A549 (cell line): Measurements from ENCODE around the gene DDX55. TPM values are rescaled to one million over a fixed set of nuclear protein-coding genes. Genes with fewer than 3 reads are reported as not detected.

ENCODE experiments used
- ATAC-seq, 2 experiments: fragments of 200-7000 bp in 1 of 2; fragments of >200 bp in 1 of 2; cut with Nextera tagmentation in 1 of 2; cut with Tn5 transposase in 1 of 2; 3 replicates each; pipeline versions ENCODE4 v1.8.0 to v1.9.1; 2018 to 2020; ENCODE audit warnings: mild to moderate bottlenecking in 1 of 2, moderate library complexity in 1 of 2
- CTCF ChIA-PET: fragments of 300-600 bp; sonication (Branson Sonifier 250); formaldehyde crosslinking; extraction: SDS; loops from one replicate; lab custom pipeline; 2021; ENCODE audit warnings: antibody characterized with exemption, inconsistent platforms; lab: Yijun Ruan, JAX
- POLR2A ChIA-PET: fragments of 350-600 bp; formaldehyde crosslinking; extraction: SDS; loops from one replicate; lab custom pipeline; 2021; ENCODE audit warnings: antibody characterized with exemption, inconsistent platforms; lab: Yijun Ruan, JAX
- DNase-seq, 2 experiments: peaks; one replicate each; pipeline versions ENCODE4 v3.0.0 to v3.0.0-alpha.2; 2011 to 2016; ENCODE audit warnings: low read depth in 1 of 2, low spot score in 1 of 2
- FAIRE-seq: peaks from 2 replicates; lab custom pipeline; 2011; peaks lifted over from hg19 to GRCh38; lab: Jason Lieb, UNC
- H3K27ac ChIP-seq, 2 experiments: fragments of >200 bp; sonication (Bioruptor Twin); formaldehyde crosslinking; 3 replicates each; pipeline ENCODE4 v1.5.1; 2016 to 2017
- H3K4me1 ChIP-seq: fragments of >200 bp; sonication (Bioruptor Twin); formaldehyde crosslinking; 3 replicates; pipeline ENCODE4 v1.6.1; 2016
- H3K4me2 ChIP-seq: fragments of >200 bp; sonication (Bioruptor Twin); formaldehyde crosslinking; 3 replicates; pipeline ENCODE4 v1.6.1; 2016
- H3K4me3 ChIP-seq: fragments of >200 bp; sonication (Bioruptor Twin); formaldehyde crosslinking; 3 replicates; pipeline ENCODE4 v1.5.1; 2016
- H3K9me3 ChIP-seq: fragments of >200 bp; sonication (Bioruptor Twin); formaldehyde crosslinking; 3 replicates; pipeline ENCODE4 v1.6.1; 2016
- CBX8 ChIP-seq: fragments of 200-600 bp; sonication (generic); IDR thresholded peaks from 2 replicates; pipeline ENCODE4 v1.6.1; 2016
- CHD2 ChIP-seq: fragments of 150-350 bp; IDR thresholded peaks from 2 replicates; pipeline ENCODE4 v1.6.1; 2014; ENCODE audit warnings: low read length; ENCODE audit not compliant: partially characterized antibody
- FOSB ChIP-seq: fragments of 250-450 bp; sonication (Bioruptor Pico); IDR thresholded peaks from 2 replicates; pipeline ENCODE4 v1.5.0; 2020; ENCODE audit warnings: mild to moderate bottlenecking, moderate library complexity
- FOSL2 ChIP-seq, 2 experiments: fragments of 450-650 bp in 1 of 2; fragments of >200 bp in 1 of 2; sonication (Bioruptor Twin) in 1 of 2; formaldehyde crosslinking; IDR thresholded peaks; 2 replicates each; pipeline versions ENCODE4 v1.5.0 to v1.6.1; 2016 to 2020; ENCODE audit warnings: mild to moderate bottlenecking in 1 of 2, moderate library complexity in 1 of 2
- GATA3 ChIP-seq: IDR thresholded peaks from 2 replicates; pipeline ENCODE4 v1.6.1; 2012; ENCODE audit warnings: borderline replicate concordance
- MAFK ChIP-seq: fragments of 450-650 bp; IDR thresholded peaks from 2 replicates; pipeline ENCODE4 v1.6.1; 2014; ENCODE audit not compliant: partially characterized antibody
- MAZ ChIP-seq: fragments of 150-350 bp; IDR thresholded peaks from 2 replicates; pipeline ENCODE4 v1.6.1; 2014; ENCODE audit warnings: antibody characterized with exemption, low read depth, low read length, borderline replicate concordance
- MYC ChIP-seq: IDR thresholded peaks from 2 replicates; pipeline ENCODE4 v1.6.1; 2012; ENCODE audit warnings: mild to moderate bottlenecking, inconsistent platforms, low read length, improper control_type of control experiment, borderline replicate concordance
- RAD21 ChIP-seq, 2 experiments: fragments of >200 bp in 1 of 2; sonication (Bioruptor Twin) in 1 of 2; formaldehyde crosslinking in 1 of 2; IDR thresholded peaks in 1 of 2; conservative IDR thresholded peaks in 1 of 2; 2 replicates in 1 of 2; 3 replicates in 1 of 2; pipeline ENCODE4 v1.6.1; 2012 to 2018; ENCODE audit warnings: inconsistent platforms in 1 of 2
- RCOR1 ChIP-seq: fragments of 150-350 bp; IDR thresholded peaks from 2 replicates; pipeline ENCODE4 v1.6.1; 2014; ENCODE audit warnings: antibody characterized with exemption, low read length, low read depth
- RFX5 ChIP-seq: fragments of 450-650 bp; IDR thresholded peaks from 2 replicates; pipeline ENCODE4 v1.7.1; 2014; ENCODE audit warnings: antibody characterized with exemption, mild to moderate bottlenecking, moderate library complexity
- RNF2 ChIP-seq: fragments of 200-600 bp; sonication (generic); IDR thresholded peaks from 2 replicates; pipeline ENCODE4 v1.6.1; 2016; ENCODE audit warnings: low read depth, mild to moderate bottlenecking, antibody characterized with exemption, moderate library complexity, borderline replicate concordance
- SMC3 ChIP-seq: fragments of >200 bp; sonication (Bioruptor Twin); formaldehyde crosslinking; IDR thresholded peaks from 3 replicates; pipeline ENCODE4 v1.6.1; 2018; ENCODE audit warnings: inconsistent platforms
- TFCP2L1 ChIP-seq: fragments of 250-450 bp; sonication (Bioruptor Pico); IDR thresholded peaks from 2 replicates; pipeline ENCODE4 v1.5.0; 2021; ENCODE audit warnings: mild to moderate bottlenecking
- TP53 ChIP-seq: fragments of 250-450 bp; sonication (Bioruptor Pico); IDR thresholded peaks from 2 replicates; pipeline ENCODE4 v1.5.0; 2021; ENCODE audit warnings: mild to moderate bottlenecking, moderate library complexity
- ZFP36 ChIP-seq: fragments of 450-650 bp; IDR thresholded peaks from 2 replicates; pipeline ENCODE4 v1.6.1; 2014; ENCODE audit warnings: borderline replicate concordance; ENCODE audit not compliant: partially characterized antibody
- ZNF302 ChIP-seq: fragments of 250-450 bp; sonication (Bioruptor Pico); IDR thresholded peaks from 2 replicates; pipeline ENCODE4 v1.9.0; 2021; ENCODE audit warnings: inconsistent platforms, mild to moderate bottlenecking, moderate library complexity
- WGBS: methylation state at CpG from one replicate; pipeline ENCODE4 v1.1.6; 2017; ENCODE audit errors: missing lambda C conversion rate; 5-methylcytosine and 5-hydroxymethylcytosine counted together
- polyA plus RNA-seq, 4 experiments: library from polyadenylated mRNA; depleted of rRNA in 3 of 4; stranded (reverse); fragments of >200 nt; fragmentation: RNase III in 1 of 4; extraction: RNeasy Plus Mini Kit Qiagen cat#74134 plus additional on column Dnase treatment in 1 of 4; gene quantifications; 2 replicates in 3 of 4; 3 replicates in 1 of 4; pipeline ENCODE4 v1.2.3, GENCODE V29; 2011 to 2017
- TF ChIP-seq, protein P1 (sequence below): fragments of 250-450 bp; sonication (Bioruptor Pico); IDR thresholded peaks from 2 replicates; pipeline ENCODE4 v1.5.0; 2020; ENCODE audit warnings: low read depth, mild to moderate bottlenecking, moderate library complexity

Gene DDX55
- polyA plus RNA-seq, 2 of the 4 experiments (the other 2 are of a cell fraction): 37.5 to 63.4 TPM

DNA sequence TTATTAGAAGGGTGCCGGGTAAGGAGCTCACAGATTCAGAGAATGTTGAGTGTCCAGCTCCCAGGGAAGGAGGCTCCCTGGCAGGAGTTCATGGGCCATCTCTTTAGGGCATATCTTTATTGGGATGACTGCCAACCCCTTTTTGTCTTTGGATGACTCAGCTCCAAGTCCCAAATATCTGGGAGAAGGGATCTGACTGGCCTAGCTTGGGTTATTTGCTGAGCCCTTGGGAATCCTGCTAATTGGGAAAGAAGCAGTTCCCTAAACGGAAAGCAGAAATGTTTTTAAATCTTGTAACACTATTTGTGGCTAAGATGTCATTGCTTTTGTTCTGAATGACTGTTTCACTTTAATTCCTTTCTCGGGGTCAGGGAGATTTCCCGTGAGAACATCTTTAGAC, 12.6 kb downstream of the DDX55 start:
- no peaks in the 10 kb centered on the region for H3K9me3 ChIP-seq

DNA sequence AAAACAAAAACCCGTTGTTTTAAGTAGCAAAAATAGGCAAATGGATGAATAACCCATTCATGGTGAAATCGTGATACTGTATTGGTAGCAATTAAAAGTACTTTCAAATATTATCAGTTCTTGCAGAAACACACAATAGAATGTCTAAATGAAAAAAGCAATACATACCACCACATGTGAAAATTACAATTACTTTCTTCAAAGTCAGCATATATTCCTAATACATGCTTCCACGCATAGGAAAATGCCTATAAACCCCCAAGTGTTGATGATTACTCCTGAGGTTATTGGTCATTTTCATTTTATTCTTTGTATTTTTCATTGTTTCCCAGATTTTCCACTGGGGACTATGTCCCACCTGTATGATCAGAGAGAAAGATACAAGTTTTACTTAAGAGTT, 15.2 kb downstream of the DDX55 start:
- ChIA-PET POLR2A (interaction anchor here (0.7 kb wide), 1 partner anchor 326 kb away, joined by 3 read pairs; no protein-coding TSS in a partner anchor), CTCF (interaction anchor here (0.7 to 2.8 kb wide), 5 partner anchors 9 to 210 kb away, joined by 3 to 21 read pairs (median 4); partner anchors contain the start of gene DDX55)
- H3K9me3 ChIP-seq: no peaks in the 10 kb centered on the region
- no peak overlapping the region for H3K4me2 ChIP-seq
- DNase-seq (no peak), ATAC-seq (no peak), FAIRE-seq (no peak)
- peak; percentile 42 for TF ChIP-seq MAFK
- no peak for TF ChIP-seq FOSL2 (IDR thresholded peaks at IDR 0.05)
- TF ChIP-seq FOSL2 (CRISPR knock-in tag; IDR thresholded peaks at IDR 0.05): no peak
- H3K4me1 ChIP-seq: peaks cover 7% of the 10 kb centered on the region; the same call in 2 of the 3 replicates
- WGBS: 83% methylated on average over 3 of the region's 3 CpGs
- no peak overlapping the region for H3K4me3 ChIP-seq
- no peak overlapping the region for H3K27ac ChIP-seq

More for the DNA sequence above, 12.6 kb downstream of the DDX55 start:
- no peak for DNase-seq
- POLR2A ChIA-PET: interaction anchor here (0.6 kb wide), 1 partner anchor 163 kb away, joined by 5 read pairs; no protein-coding TSS in a partner anchor
- TF ChIP-seq RCOR1 (no peak), TP53 (CRISPR knock-in tag) (no peak), ZNF302 (CRISPR knock-in tag) (no peak), RNF2 (no peak)
- FAIRE-seq: no peak
- no peak overlapping the region for H3K4me3 ChIP-seq
- H3K4me2 ChIP-seq: no peak overlapping the region
- ATAC-seq: no peak
- CTCF ChIA-PET: interaction anchor here (0.6 to 2.2 kb wide), 3 partner anchors 12 to 265 kb away, joined by 3 to 13 read pairs (median 5); no protein-coding TSS in a partner anchor
- H3K27ac ChIP-seq: no peak overlapping the region
- peaks cover 7% of the 10 kb centered on the region; the same call in 2 of the 3 replicates for H3K4me1 ChIP-seq
- WGBS: 80% methylated on average over 4 of the region's 4 CpGs

DNA sequence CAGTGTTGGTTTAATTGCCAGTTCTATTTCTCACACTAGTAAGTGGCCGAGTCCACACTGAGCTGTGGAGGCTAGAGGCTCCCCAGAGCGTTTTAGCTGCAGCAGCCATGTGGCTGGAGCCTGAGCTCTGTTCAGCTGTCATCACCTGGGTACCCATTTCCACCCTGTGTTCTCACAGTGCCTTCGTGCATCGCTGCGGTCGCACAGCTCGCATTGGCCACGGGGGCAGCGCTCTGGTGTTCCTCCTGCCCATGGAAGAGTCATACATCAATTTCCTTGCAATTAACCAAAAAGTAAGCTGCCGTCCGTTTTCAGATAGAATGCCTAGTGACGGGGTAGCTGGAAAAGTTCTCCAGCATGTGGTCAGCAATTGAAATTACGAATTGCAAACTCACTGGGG, 15.7 kb downstream of the DDX55 start:
- Histone ChIP-seq H3K4me1 (peaks cover 7% of the 10 kb centered on the region; the same call in 2 of the 3 replicates), H3K27ac (no peak overlapping the region), H3K9me3 (no peaks in the 10 kb centered on the region), H3K4me2 (no peak overlapping the region), H3K4me3 (no peak overlapping the region)
- no peak; a peak in 1 of 6 replicates for ATAC-seq
- WGBS: 95% methylated on average over 13 of the region's 13 CpGs
- ChIA-PET POLR2A (interaction anchor here (0.7 kb wide), 1 partner anchor 325 kb away, joined by 3 read pairs; no protein-coding TSS in a partner anchor), CTCF (interaction anchor here (0.7 to 2.8 kb wide), 5 partner anchors 9 to 210 kb away, joined by 3 to 21 read pairs (median 4); partner anchors contain the start of gene DDX55)
- TF ChIP-seq CBX8 (no peak), CHD2 (no peak), RFX5 (no peak), SMC3 (no peak), RAD21 (conservative IDR thresholded peaks at IDR 0.05 in 1 of 2, IDR thresholded peaks at IDR 0.05 in 1 of 2) (no peak), MAZ (no peak), MYC (no peak), ZNF302 (CRISPR knock-in tag) (no peak)
- no peak for DNase-seq
- no peak for FAIRE-seq

DNA sequence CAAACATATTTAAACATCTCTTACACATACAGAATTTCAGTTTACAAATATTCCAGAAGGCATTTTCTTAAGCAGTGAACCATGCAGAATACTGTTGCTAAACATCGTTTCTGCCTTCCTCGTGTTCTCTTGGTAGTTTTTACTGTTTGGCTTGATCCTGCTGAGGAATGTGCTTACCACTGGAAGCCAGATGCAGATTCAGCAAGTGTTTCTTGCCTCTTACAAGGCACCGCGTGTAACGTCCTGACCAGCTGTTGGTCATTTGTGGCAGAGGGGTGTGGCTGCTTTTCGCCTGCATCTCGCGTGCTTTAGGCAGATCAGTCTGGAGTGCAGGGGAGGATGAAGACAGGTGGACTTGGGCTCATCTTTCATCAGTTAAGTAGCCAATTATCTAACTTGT, 19.2 kb downstream of the DDX55 start:
- no peaks in the 10 kb centered on the region for H3K4me1 ChIP-seq
- ATAC-seq (no peak), FAIRE-seq (no peak), DNase-seq (no peak)
- no peak overlapping the region for H3K27ac ChIP-seq
- ChIA-PET CTCF (interaction anchor here (0.6 to 1.0 kb wide), 2 partner anchors 10 to 33 kb away, joined by 3 read pairs; no protein-coding TSS in a partner anchor), POLR2A (interaction anchor here (0.8 to 1.7 kb wide), 3 partner anchors 9 to 19 kb away, joined by 3 to 9 read pairs (median 4); partner anchors contain the start of gene DDX55)
- no peak overlapping the region for H3K4me2 ChIP-seq
- TF ChIP-seq TFCP2L1 (CRISPR knock-in tag) (no peak), ZFP36 (no peak), MAFK (no peak), FOSB (CRISPR knock-in tag) (no peak), GATA3 (no peak), CBX8 (no peak), SMC3 (no peak)
- TF ChIP-seq, protein P1, sequence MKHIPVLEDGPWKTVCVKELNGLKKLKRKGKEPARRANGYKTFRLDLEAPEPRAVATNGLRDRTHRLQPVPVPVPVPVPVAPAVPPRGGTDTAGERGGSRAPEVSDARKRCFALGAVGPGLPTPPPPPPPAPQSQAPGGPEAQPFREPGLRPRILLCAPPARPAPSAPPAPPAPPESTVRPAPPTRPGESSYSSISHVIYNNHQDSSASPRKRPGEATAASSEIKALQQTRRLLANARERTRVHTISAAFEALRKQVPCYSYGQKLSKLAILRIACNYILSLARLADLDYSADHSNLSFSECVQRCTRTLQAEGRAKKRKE (CRISPR knock-in tag): no peak
- H3K4me3 ChIP-seq: no peak overlapping the region
- 94% methylated on average over 8 of the region's 8 CpGs for WGBS
- H3K9me3 ChIP-seq: no peaks in the 10 kb centered on the region
